Gastroesophageal sphincter (tissue), 4 donors: ENCODE data around the gene LENEP. TPM values are rescaled to one million over a fixed set of nuclear protein-coding genes. Genes with fewer than 3 reads are reported as not detected.
"Not testable (repeated sequence)": the region's sequence is repeated elsewhere in the genome, so short reads cannot be mapped to it uniquely, and the experiment has no call there.

Experiments used
- ATAC-seq: fragments of 150-250 bp; one replicate; pipeline ENCODE4 v1.9.1; 2016; ENCODE audit warnings: mild to moderate bottlenecking, moderate library complexity
- H3K27ac ChIP-seq, 4 donors: fragments of 200-600 bp; sonication (generic) in 3 of 4; 1 replicate in 3 of 4; 2 replicates in 1 of 4; pipeline ENCODE4 v1.5.1; 2016 to 2019
- H3K27me3 ChIP-seq: fragments of 200-600 bp; sonication (generic); one replicate; pipeline ENCODE4 v1.5.1; 2019
- H3K36me3 ChIP-seq, 2 donors: fragments of 200-600 bp; sonication (generic); one replicate each; pipeline ENCODE4 v1.5.1; 2019; ENCODE audit warnings: control low read depth in 1 of 2
- H3K4me1 ChIP-seq, 3 donors: fragments of 200-600 bp; sonication (generic); 1 replicate in 2 of 3; 2 replicates in 1 of 3; pipeline ENCODE4 v1.5.1; 2016 to 2019; ENCODE audit warnings: control low read depth in 2 of 3
- H3K4me3 ChIP-seq, 2 donors: fragments of 200-600 bp; sonication (generic); one replicate each; pipeline ENCODE4 v1.5.1; 2019; ENCODE audit warnings: mild to moderate bottlenecking in 1 of 2, moderate library complexity in 1 of 2
- H3K9me3 ChIP-seq, 3 donors: fragments of 200-600 bp; sonication (generic); one replicate each; pipeline ENCODE4 v1.5.1; 2017 to 2019; ENCODE audit warnings: control low read depth in 2 of 3
- EP300 ChIP-seq: sonication (generic); formaldehyde crosslinking; IDR thresholded peaks from one replicate; pipeline ENCODE4 v1.6.1; 2017; ENCODE audit warnings: antibody characterized with exemption, mild to moderate bottlenecking
- POLR2A ChIP-seq, 2 donors: fragments of 450-650 bp; IDR thresholded peaks; one replicate each; pipeline ENCODE4 v1.6.1; 2017; ENCODE audit warnings: antibody characterized with exemption in 2 of 2, mild to moderate bottlenecking in 2 of 2, moderate library complexity in 1 of 2
- POLR2AphosphoS5 ChIP-seq: sonication (generic); formaldehyde crosslinking; IDR thresholded peaks from one replicate; pipeline ENCODE4 v1.6.1; 2017; ENCODE audit warnings: antibody characterized with exemption
- whole genome bisulfite sequencing, 2 donors: methylation state at CpG; one replicate each; pipeline ENCODE4 v1.1.5; 2018; ENCODE audit warnings: low coverage in 1 of 2; 5-methylcytosine and 5-hydroxymethylcytosine counted together
- total RNA-seq, 4 donors: library from RNA; depleted of rRNA; stranded (reverse); fragments of >200 nt; gene quantifications; one replicate each; pipeline ENCODE4 v1.1.0, GENCODE V29; 2016
- TF ChIP-seq, protein P1 (sequence below), 4 experiments: fragments of 200-600 bp in 2 of 4; fragments of 450-650 bp in 2 of 4; sonication (generic) in 1 of 4; IDR thresholded peaks; one replicate each; pipeline ENCODE4 v1.5.1; 2017 to 2019; ENCODE audit warnings: antibody characterized with exemption in 4 of 4, mild to moderate bottlenecking in 2 of 4, moderate library complexity in 2 of 4

Gene LENEP
- total RNA-seq, 4 donors from 2014 or later: not detected

DNA sequence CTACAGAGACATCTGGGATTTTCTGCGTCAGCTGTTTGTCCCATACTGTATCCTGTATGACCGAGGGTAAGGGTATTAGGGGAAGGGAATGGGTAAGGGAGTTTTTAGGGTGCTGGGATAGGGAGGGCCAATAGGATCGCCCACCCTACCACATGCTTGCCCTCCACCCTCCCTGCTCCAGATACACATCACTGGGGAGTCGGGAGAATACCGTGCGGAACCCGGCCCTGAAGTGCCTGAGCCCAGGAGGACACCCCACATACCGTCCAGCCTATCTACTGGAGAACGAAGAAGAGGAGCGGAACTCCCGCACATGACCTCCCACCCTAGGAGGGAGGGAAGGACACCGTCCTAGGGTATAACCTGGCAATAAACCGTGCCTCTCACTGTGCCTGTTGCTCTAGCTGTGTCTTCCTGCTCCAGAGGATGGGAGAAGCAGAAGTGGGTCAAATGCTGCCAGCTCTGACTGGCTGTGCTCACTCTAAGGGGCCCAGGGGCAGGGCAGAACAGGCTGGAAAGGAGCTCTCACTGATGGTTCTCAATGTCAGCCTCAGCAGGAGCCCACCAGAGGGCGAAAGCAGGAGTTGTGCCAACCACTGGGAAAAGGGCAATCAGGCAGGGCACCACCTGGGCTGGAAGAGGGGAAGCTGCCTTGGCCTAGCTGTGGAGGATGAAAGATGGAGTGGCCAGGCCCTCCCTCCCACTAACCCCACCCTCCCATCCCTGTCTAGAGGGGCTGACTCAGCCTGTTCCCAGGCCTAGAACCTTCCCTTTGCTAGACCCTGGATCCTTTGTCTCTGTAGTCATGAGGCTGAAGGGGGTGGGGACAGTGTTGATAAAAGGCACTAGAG, 440 bp upstream of the LENEP start:
- 83% methylated on average over 4 of the region's 14 CpGs; no CpG with 5 or more reads in 1 of the 2 donors for WGBS, 2 donors
- H3K4me3 ChIP-seq: no peak overlapping the region
- H3K36me3 ChIP-seq: peaks cover 0 to 52% of the 10 kb centered on the region in 2 donors
- no peak overlapping the region for H3K27ac ChIP-seq
- no peak for ATAC-seq
- no peaks in the 10 kb centered on the region for H3K9me3 ChIP-seq
- TF ChIP-seq, protein P1, sequence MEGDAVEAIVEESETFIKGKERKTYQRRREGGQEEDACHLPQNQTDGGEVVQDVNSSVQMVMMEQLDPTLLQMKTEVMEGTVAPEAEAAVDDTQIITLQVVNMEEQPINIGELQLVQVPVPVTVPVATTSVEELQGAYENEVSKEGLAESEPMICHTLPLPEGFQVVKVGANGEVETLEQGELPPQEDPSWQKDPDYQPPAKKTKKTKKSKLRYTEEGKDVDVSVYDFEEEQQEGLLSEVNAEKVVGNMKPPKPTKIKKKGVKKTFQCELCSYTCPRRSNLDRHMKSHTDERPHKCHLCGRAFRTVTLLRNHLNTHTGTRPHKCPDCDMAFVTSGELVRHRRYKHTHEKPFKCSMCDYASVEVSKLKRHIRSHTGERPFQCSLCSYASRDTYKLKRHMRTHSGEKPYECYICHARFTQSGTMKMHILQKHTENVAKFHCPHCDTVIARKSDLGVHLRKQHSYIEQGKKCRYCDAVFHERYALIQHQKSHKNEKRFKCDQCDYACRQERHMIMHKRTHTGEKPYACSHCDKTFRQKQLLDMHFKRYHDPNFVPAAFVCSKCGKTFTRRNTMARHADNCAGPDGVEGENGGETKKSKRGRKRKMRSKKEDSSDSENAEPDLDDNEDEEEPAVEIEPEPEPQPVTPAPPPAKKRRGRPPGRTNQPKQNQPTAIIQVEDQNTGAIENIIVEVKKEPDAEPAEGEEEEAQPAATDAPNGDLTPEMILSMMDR (IDR thresholded peaks at IDR 0.05): no peak
- TF ChIP-seq EP300 (no peak), POLR2AphosphoS5 (no peak), POLR2A (IDR thresholded peaks at IDR 0.05) (no peak)
- peaks cover 0 to 29% (median 0%) of the 10 kb centered on the region in 3 donors for H3K4me1 ChIP-seq
- H3K27me3 ChIP-seq: no peaks in the 10 kb centered on the region

DNA sequence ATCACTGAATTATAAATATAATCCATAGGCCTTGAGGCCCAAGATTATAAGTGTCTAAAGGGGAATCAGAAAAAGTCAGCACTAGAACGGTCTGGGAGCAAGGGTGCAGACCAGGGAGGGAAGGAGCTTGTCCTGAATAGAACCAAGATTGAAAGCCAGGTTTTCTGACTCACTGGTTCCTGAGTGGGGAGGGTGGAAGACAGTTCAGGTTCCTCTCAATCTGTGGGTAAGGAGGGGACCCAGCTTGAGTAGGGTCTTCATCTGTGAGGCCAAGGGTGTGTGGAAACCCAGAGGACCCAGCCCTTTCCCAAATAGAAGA, 842 bp downstream of the LENEP start:
- no peak for ATAC-seq
- WGBS, 2 donors: 67 to 70% methylated on average over 1 of the region's 1 CpG
- peaks cover 0 to 39% of the 10 kb centered on the region in 2 donors for H3K36me3 ChIP-seq
- H3K4me1 ChIP-seq: peaks cover 0 to 29% (median 4%) of the 10 kb centered on the region in 3 donors
- H3K27me3 ChIP-seq: no peaks in the 10 kb centered on the region
- no peak overlapping the region for H3K4me3 ChIP-seq
- H3K27ac ChIP-seq: no peak overlapping the region
- no peak for TF ChIP-seq POLR2AphosphoS5
- TF ChIP-seq, protein P1 (IDR thresholded peaks at IDR 0.05): no peak
- TF ChIP-seq POLR2A (IDR thresholded peaks at IDR 0.05): no peak
- no peak for TF ChIP-seq EP300
- H3K9me3 ChIP-seq: no peaks in the 10 kb centered on the region

DNA sequence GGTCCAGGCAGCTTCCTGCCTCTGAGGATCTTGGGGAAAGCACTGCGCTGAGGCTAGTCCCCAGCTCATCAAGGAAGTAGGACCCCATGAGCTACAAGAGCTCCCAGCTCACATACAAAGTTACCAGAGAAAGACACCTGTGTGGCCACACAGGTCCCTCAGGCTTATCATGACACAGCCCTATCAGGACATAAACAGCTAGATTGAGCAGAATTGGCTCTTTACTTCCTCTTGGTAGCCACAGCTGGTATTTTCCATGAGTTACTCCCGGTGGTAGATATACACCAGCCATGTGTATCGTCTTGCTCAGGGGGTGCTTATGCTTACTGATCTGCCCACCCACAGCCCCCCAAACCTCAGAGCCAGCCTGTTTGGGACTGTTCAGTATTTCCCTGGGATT, 1.2 kb downstream of the LENEP start:
- H3K27ac ChIP-seq: no peak overlapping the region
- ATAC-seq: no peak
- peaks cover 0 to 36% of the 10 kb centered on the region in 2 donors for H3K36me3 ChIP-seq
- H3K9me3 ChIP-seq: no peaks in the 10 kb centered on the region
- H3K4me3 ChIP-seq: no peak overlapping the region
- TF ChIP-seq, protein P1 (IDR thresholded peaks at IDR 0.05): no peak
- H3K4me1 ChIP-seq: peaks cover 2 to 29% (median 8%) of the 10 kb centered on the region in 3 donors
- H3K27me3 ChIP-seq: no peaks in the 10 kb centered on the region
- WGBS, 2 donors: 60 to 73% methylated on average over 2 to 3 of the region's 3 CpGs

DNA sequence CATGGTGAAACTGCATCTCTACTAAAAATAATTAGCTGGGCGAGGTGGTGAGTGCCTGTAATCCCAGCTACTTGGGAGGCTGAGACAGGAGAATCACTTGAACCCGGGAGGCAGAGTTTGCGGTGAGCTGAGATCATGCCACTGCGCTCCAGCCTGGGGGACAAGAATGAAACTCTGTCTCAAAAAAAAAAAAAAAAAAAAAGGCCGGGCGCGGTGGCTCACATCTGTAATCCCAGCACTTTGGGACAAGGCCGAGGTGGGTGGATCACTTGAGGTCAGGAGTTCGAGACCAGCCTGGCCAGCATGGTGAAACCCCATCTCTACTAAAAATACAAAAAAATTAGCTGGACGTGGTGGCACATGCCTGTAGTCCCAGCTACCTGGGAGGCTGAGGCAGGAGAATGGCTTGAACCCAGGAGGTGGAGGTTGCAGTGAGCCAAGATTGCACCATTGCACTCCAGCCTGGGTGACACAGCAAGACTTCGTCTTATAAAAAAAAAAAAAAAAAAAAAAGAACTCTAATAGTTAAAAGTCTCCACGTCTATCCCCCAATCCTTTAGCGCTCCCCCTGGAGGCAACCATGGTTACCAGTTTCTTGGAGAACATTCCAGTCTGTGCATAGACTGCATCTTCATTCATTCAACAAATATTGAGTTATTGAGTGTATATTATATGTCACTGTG, 2.1 kb downstream of the LENEP start:
- H3K9me3 ChIP-seq, H3K27me3 ChIP-seq, H3K27ac ChIP-seq, H3K4me3 ChIP-seq: not testable (repeated sequence)
- Histone ChIP-seq H3K36me3 (peaks cover 0 to 27% of the 10 kb centered on the region in 2 donors), H3K4me1 (peaks cover 3 to 37% (median 13%) of the 10 kb centered on the region in 3 donors)
- peak; percentile 19 for ATAC-seq
- 17 to 52% methylated on average over 4 to 10 of the region's 13 CpGs for WGBS, 2 donors
- TF ChIP-seq, protein P1 (IDR thresholded peaks at IDR 0.05): peak in 3 of 4 experiments; percentile 9 to 45 (median 36)
